ENCODE measurements around the gene ABCA13.

The ABCA13 gene

GRCh38 chr7:48249166-48249565, 77.9 kb downstream of the ABCA13 start:
- no peak for DNase-seq

- no peak for DNase-seq
Observed at GRCh38 chr7:48250441-48250951, 79.2 kb downstream of the ABCA13 start.

- DNase-seq = no peak
Observed at GRCh38 chr7:48251766-48252165, 80.5 kb downstream of the ABCA13 start.

- DNase-seq = no peak
Observed at GRCh38 chr7:48252995-48253394, 81.7 kb downstream of the ABCA13 start.

GRCh38 chr7:48255046-48255445, 83.8 kb downstream of the ABCA13 start:
- DNase-seq = no peak

GRCh38 chr7:48259463-48260280, 88.4 kb downstream of the ABCA13 start:
- DNase-seq = no peak

- no peak for DNase-seq
Observed at GRCh38 chr7:48261696-48262095, 90.4 kb downstream of the ABCA13 start.

- DNase-seq = no peak
Observed at GRCh38 chr7:48262606-48263310, 91.5 kb downstream of the ABCA13 start.

GRCh38 chr7:48263311-48263650, 92.0 kb downstream of the ABCA13 start:
- no peak for DNase-seq

GRCh38 chr7:48269066-48269465, 97.8 kb downstream of the ABCA13 start:
- no peak for DNase-seq

- DNase-seq = no peak
Observed at GRCh38 chr7:48274662-48275061, 103.4 kb downstream of the ABCA13 start.

GRCh38 chr7:48279420-48279819, 108.2 kb downstream of the ABCA13 start:
- DNase-seq = no peak

- no peak for DNase-seq
Observed at GRCh38 chr7:48280100-48280499, 108.8 kb downstream of the ABCA13 start.

GRCh38 chr7:48285373-48285772, 114.1 kb downstream of the ABCA13 start:
- no peak for DNase-seq

GRCh38 chr7:48286836-48287235, 115.6 kb downstream of the ABCA13 start:
- no peak for DNase-seq

- DNase-seq = no peak
Observed at GRCh38 chr7:48289656-48290055, 118.4 kb downstream of the ABCA13 start.

- DNase-seq = no peak
Observed at GRCh38 chr7:48292949-48293348, 121.7 kb downstream of the ABCA13 start.

GRCh38 chr7:48295296-48295971, 124.2 kb downstream of the ABCA13 start:
- no peak for DNase-seq

GRCh38 chr7:48296966-48297365, 125.7 kb downstream of the ABCA13 start:
- DNase-seq = no peak

- DNase-seq = no peak
Observed at GRCh38 chr7:48298779-48299178, 127.5 kb downstream of the ABCA13 start.

- peak; percentile 63 for DNase-seq
Observed at GRCh38 chr7:48299580-48300169, 128.4 kb downstream of the ABCA13 start.

GRCh38 chr7:48300301-48300700, 129.0 kb downstream of the ABCA13 start:
- DNase-seq = no peak

GRCh38 chr7:48301201-48301600, 129.9 kb downstream of the ABCA13 start:
- DNase-seq = no peak

All from OCI-M1 (cell line).